B cell (primary cell): ENCODE measurements around the gene QKI. TPM values are rescaled to one million over a fixed set of nuclear protein-coding genes. Genes with fewer than 3 reads are reported as not detected.

Source experiments
- ATAC-seq: fragments of 200-7000 bp; cut with Tn5 transposase; one replicate; pipeline ENCODE4 v1.10.0; 2021; ENCODE audit warnings: low read depth, mild to moderate bottlenecking, moderate number of reproducible peaks, moderate library complexity
- CTCF ChIA-PET: fragments of 350-600 bp; sonication (Branson Sonifier 250); formaldehyde crosslinking; loops from one replicate; lab custom pipeline; 2021; ENCODE audit warnings: antibody characterized with exemption, inconsistent platforms; lab: Charles Lee
- POLR2A ChIA-PET: fragments of 350-600 bp; sonication (Branson Sonifier 250); formaldehyde crosslinking; loops from one replicate; lab custom pipeline; 2021; ENCODE audit warnings: antibody characterized with exemption; lab: Charles Lee
- DNase-seq: peaks from one replicate; pipeline ENCODE4 v3.0.0; 2013
- H2AFZ ChIP-seq: 2 replicates; pipeline ENCODE4 v1.6.1; 2012; ENCODE audit warnings: mild to moderate bottlenecking, low read depth, low read length; ENCODE audit not compliant: insufficient read depth, poor library complexity, severe bottlenecking
- H3K27ac ChIP-seq, 2 donors: 1 replicate in 1 of 2; 2 replicates in 1 of 2; pipeline ENCODE4 v1.5.1; 2012 to 2013; ENCODE audit warnings: low read length in 2 of 2, mild to moderate bottlenecking in 2 of 2, moderate library complexity in 1 of 2
- H3K27me3 ChIP-seq, 4 experiments: fragments of 200-600 bp in 1 of 4; sonication (generic) in 1 of 4; replicated peaks in 1 of 4; 1 replicate in 2 of 4; 2 replicates in 2 of 4; pipeline versions ENCODE4 v1.6.1 to v1.7.0; 2013 to 2016; ENCODE audit warnings: low read length in 3 of 4, mild to moderate bottlenecking in 2 of 4, mixed read lengths in 1 of 4, moderate library complexity in 1 of 4; ENCODE audit not compliant: insufficient read depth in 4 of 4, control insufficient read depth in 3 of 4; ENCODE audit errors: control extremely low read depth in 1 of 4
- H3K36me3 ChIP-seq, 2 experiments: replicated peaks in 1 of 2; 1 replicate in 1 of 2; 2 replicates in 1 of 2; pipeline versions ENCODE4 v1.6.1 to v1.7.1; 2013; ENCODE audit warnings: low read length in 1 of 2; ENCODE audit not compliant: insufficient read depth in 2 of 2, control insufficient read depth in 1 of 2; ENCODE audit errors: control extremely low read depth in 1 of 2, extremely low read depth in 1 of 2
- H3K4me1 ChIP-seq, 2 donors: fragments of 200-600 bp in 1 of 2; sonication (generic) in 1 of 2; 1 replicate in 1 of 2; 2 replicates in 1 of 2; pipeline versions ENCODE4 v1.5.1 to v1.6.1; 2013 to 2017; ENCODE audit warnings: low read length in 2 of 2; ENCODE audit not compliant: control insufficient read depth in 2 of 2, insufficient read depth in 2 of 2
- H3K4me2 ChIP-seq: replicated peaks from 2 replicates; pipeline ENCODE3; 2012; ENCODE audit warnings: mild to moderate bottlenecking, low read depth, low read length; ENCODE audit not compliant: poor library complexity, severe bottlenecking
- H3K4me3 ChIP-seq, 5 experiments: fragments of 200-600 bp in 1 of 5; sonication (generic) in 1 of 5; 1 replicate in 3 of 5; 2 replicates in 2 of 5; pipeline versions ENCODE4 v1.5.1 to v1.7.0; 2011 to 2016; ENCODE audit warnings: low read length in 4 of 5, mild to moderate bottlenecking in 4 of 5, low read depth in 2 of 5, control low read depth in 1 of 5, moderate library complexity in 1 of 5; ENCODE audit not compliant: insufficient read depth in 1 of 5; ENCODE audit errors: control extremely low read depth in 1 of 5, extremely low read depth in 1 of 5
- H3K79me2 ChIP-seq: fragments of 200-600 bp; sonication (generic); one replicate; pipeline ENCODE4 v1.6.0; 2016; ENCODE audit warnings: low read length; ENCODE audit not compliant: control insufficient read depth, insufficient read depth
- H3K9ac ChIP-seq: fragments of 200-600 bp; sonication (generic); 2 replicates; pipeline ENCODE4 v1.6.1; 2017; ENCODE audit warnings: mild to moderate bottlenecking, low read length, moderate library complexity
- H3K9me3 ChIP-seq, 3 donors: one replicate each; pipeline versions ENCODE4 v1.6.1 to v1.7.1; 2013; ENCODE audit warnings: low read length in 2 of 3; ENCODE audit not compliant: control insufficient read depth in 2 of 3, insufficient read depth in 1 of 3; ENCODE audit errors: control extremely low read depth in 1 of 3
- H4K20me1 ChIP-seq: 2 replicates; pipeline ENCODE4 v1.6.0; 2012; ENCODE audit warnings: mild to moderate bottlenecking, low read length; ENCODE audit not compliant: insufficient read depth, control insufficient read depth, poor library complexity, severe bottlenecking
- H3K27ac Mint-ChIP-seq: one replicate; pipeline ENCODE4 v1.8.0; 2021; ENCODE audit warnings: mixed read lengths
- H3K27me3 Mint-ChIP-seq: one replicate; pipeline ENCODE4 v1.8.0; 2021; ENCODE audit warnings: mixed read lengths
- H3K4me1 Mint-ChIP-seq: one replicate; pipeline ENCODE4 v1.8.0; 2021; ENCODE audit warnings: mixed read lengths
- H3K4me3 Mint-ChIP-seq: one replicate; pipeline ENCODE4 v1.8.0; 2021; ENCODE audit warnings: mixed read lengths
- H3K9me3 Mint-ChIP-seq: one replicate; pipeline ENCODE4 v1.8.0; 2022; ENCODE audit warnings: mixed read lengths; ENCODE audit not compliant: insufficient read depth
- EZH2 ChIP-seq: IDR thresholded peaks from 2 replicates; pipeline ENCODE4 v1.6.1; 2012; ENCODE audit warnings: borderline replicate concordance, low read depth, mild to moderate bottlenecking, moderate library complexity, low read length; ENCODE audit not compliant: insufficient read depth, poor library complexity, severe bottlenecking
- WGBS: methylation state at CpG from one replicate; pipeline ENCODE4 v1.1.5; 2013; ENCODE audit warnings: missing lambda C conversion rate; ENCODE audit not compliant: insufficient coverage; 5-methylcytosine and 5-hydroxymethylcytosine counted together
- intact Hi-C: fragments of 100-400 bp; cut with micrococcal nuclease; formaldehyde crosslinking; loops from one replicate; pipeline ENCODE4 v1.10.0; 2022
- polyA plus RNA-seq: library from polyadenylated mRNA; depleted of rRNA; stranded (reverse); fragments of >200 nt; gene quantifications from 2 replicates; pipeline ENCODE4 v1.2.3, GENCODE V29; 2012
- total RNA-seq, 2 donors: library from RNA; stranded (reverse); fragments of 120-200 nt in 1 of 2; gene quantifications; 1 replicate in 1 of 2; 2 replicates in 1 of 2; pipeline versions ENCODE4 v1.2.3 to v1.2.4, GENCODE V29; 2013 to 2022
- TF ChIP-seq, protein P1 (sequence below): fragments of 200-600 bp; IDR thresholded peaks from one replicate; pipeline ENCODE4 v1.8.0; 2022; ENCODE audit warnings: antibody characterized with exemption, mild to moderate bottlenecking

Gene QKI
- total and polyA plus RNA-seq, 2 donors (not counting 1 experiment from before 2014, with no cell fraction given), result 38.8 to 79.5 TPM

DNA sequence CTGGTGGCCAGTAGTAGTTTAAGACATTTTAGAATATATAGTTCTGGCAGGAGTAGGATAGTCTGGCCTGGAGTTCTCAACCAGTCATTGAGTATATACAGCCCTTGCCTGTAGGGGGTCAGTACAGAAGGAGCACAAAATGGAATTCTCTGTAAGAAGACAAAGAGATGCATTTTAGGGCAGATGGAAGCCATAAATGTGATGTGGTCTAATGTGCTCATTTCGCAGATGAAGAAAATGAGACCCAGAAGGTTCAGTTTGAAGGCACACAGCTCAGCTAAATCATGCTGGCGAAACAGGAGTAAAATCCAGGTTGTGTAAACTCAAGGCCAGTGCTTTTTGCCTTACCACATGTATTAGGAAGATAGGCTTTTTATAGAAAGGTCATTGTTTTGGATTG is 29.6 kb downstream of the QKI start:
- Histone ChIP-seq H3K27ac (no peak overlapping the region), H3K4me3 (no peak overlapping the region), H3K9me3 (no peaks in the 10 kb centered on the region), H3K36me3 (no peaks in the 10 kb centered on the region), H2AFZ (no peak overlapping the region), H4K20me1 (peaks cover 61% of the 10 kb centered on the region), H3K79me2 (peaks cover 92% of the 10 kb centered on the region), H3K4me2 (no peak overlapping the region), H3K9ac (no peak overlapping the region), H3K4me1 (peaks cover 2 to 4% of the 10 kb centered on the region in 2 donors), H3K27me3 (no peaks in the 10 kb centered on the region)
- H3K4me1 Mint-ChIP-seq, result peaks cover 41% of the 10 kb centered on the region
- no peak for TF ChIP-seq EZH2
- TF ChIP-seq, protein P1, sequence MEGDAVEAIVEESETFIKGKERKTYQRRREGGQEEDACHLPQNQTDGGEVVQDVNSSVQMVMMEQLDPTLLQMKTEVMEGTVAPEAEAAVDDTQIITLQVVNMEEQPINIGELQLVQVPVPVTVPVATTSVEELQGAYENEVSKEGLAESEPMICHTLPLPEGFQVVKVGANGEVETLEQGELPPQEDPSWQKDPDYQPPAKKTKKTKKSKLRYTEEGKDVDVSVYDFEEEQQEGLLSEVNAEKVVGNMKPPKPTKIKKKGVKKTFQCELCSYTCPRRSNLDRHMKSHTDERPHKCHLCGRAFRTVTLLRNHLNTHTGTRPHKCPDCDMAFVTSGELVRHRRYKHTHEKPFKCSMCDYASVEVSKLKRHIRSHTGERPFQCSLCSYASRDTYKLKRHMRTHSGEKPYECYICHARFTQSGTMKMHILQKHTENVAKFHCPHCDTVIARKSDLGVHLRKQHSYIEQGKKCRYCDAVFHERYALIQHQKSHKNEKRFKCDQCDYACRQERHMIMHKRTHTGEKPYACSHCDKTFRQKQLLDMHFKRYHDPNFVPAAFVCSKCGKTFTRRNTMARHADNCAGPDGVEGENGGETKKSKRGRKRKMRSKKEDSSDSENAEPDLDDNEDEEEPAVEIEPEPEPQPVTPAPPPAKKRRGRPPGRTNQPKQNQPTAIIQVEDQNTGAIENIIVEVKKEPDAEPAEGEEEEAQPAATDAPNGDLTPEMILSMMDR, result no peak
- ATAC-seq (no peak), DNase-seq (no peak)
- CTCF ChIA-PET, result no interaction called here
- no peaks in the 10 kb centered on the region for H3K27me3 Mint-ChIP-seq
- no peak overlapping the region for H3K27ac Mint-ChIP-seq
- POLR2A ChIA-PET, result no interaction called here
- intact Hi-C loops, result no loop called here
- no peaks in the 10 kb centered on the region for H3K9me3 Mint-ChIP-seq
- no peak overlapping the region for H3K4me3 Mint-ChIP-seq
- 100% methylated on average over 2 of the region's 2 CpGs for WGBS

DNA sequence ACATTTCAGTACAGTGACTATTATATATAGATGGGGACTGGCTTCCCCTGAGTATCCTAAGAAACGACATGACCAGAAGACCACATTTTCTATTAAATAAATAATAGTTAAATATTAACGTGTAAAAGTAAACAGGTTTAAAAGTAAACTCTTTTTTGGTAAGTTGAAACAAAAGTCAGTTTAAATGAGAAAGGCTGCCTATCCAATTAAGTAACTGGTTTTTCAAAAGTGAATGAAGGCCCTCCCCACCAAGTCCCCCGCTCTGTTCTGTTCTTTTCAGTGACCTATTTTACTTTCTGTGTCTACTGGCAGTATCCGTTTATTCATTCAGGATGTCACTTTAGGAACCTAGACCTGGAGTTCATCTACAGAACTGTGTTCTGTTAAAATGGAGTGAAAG is 32.0 kb downstream of the QKI start:
- H3K27ac ChIP-seq, result no peak overlapping the region

More for the DNA sequence above, 32.0 kb downstream of the QKI start:
- POLR2A ChIA-PET, result no interaction called here
- Histone ChIP-seq H3K9me3 (no peaks in the 10 kb centered on the region), H4K20me1 (peaks cover 53% of the 10 kb centered on the region), H3K27me3 (no peaks in the 10 kb centered on the region), H2AFZ (no peak overlapping the region), H3K79me2 (peaks cover 93% of the 10 kb centered on the region), H3K4me2 (no peak overlapping the region), H3K9ac (no peak overlapping the region), H3K36me3 (no peaks in the 10 kb centered on the region), H3K4me3 (no peak overlapping the region), H3K4me1 (peaks cover 0 to 2% of the 10 kb centered on the region in 2 donors)
- Mint-ChIP-seq H3K4me3 (no peak overlapping the region), H3K4me1 (peaks cover 38% of the 10 kb centered on the region), H3K27me3 (no peaks in the 10 kb centered on the region), H3K27ac (no peak overlapping the region), H3K9me3 (no peaks in the 10 kb centered on the region)
- DNase-seq (no peak), ATAC-seq (no peak)
- no CpG with 5 or more reads among the region's 4 CpGs for WGBS
- TF ChIP-seq, protein P1, result no peak
- intact Hi-C loops, result no loop called here
- CTCF ChIA-PET, result no interaction called here
